Left colon (tissue), 2 donors: ENCODE measurements around the gene CEMIP. TPM values are rescaled to one million over a fixed set of nuclear protein-coding genes. Genes with fewer than 3 reads are reported as not detected.

Source experiments
- ATAC-seq: fragments of 200-7000 bp; cut with Tn5 transposase; one replicate; pipeline ENCODE4 v1.9.1; 2020; ENCODE audit warnings: mild to moderate bottlenecking, moderate library complexity
- DNase-seq, 2 donors: peaks; one replicate each; pipeline ENCODE4 v3.0.0-alpha.2; 2020
- intact Hi-C, 2 donors: fragments of 100-400 bp; cut with DNase I in 1 of 2; cut with micrococcal nuclease in 1 of 2; formaldehyde crosslinking; loops; one replicate each; pipeline versions ENCODE4 v1.11.2 to v1.14.0; 2022; cut with DNase I, micrococcal nuclease
- total RNA-seq, 2 donors: library from RNA; stranded (reverse); fragmentation: NEBNext Ultra II Directional; extraction: Animal tissue kit (Norgen Biotek cat#: 25700); gene quantifications; one replicate each; pipeline ENCODE4 v1.2.1, GENCODE V29; 2021
- donor health status: DM: no; HTN: no; CAD: no.
- donor health status: DM: yes; HTN: yes; CAD: no.

Gene CEMIP
- total RNA-seq, 2 donors from 2014 or later, result 1.1 to 1.7 TPM

DNA sequence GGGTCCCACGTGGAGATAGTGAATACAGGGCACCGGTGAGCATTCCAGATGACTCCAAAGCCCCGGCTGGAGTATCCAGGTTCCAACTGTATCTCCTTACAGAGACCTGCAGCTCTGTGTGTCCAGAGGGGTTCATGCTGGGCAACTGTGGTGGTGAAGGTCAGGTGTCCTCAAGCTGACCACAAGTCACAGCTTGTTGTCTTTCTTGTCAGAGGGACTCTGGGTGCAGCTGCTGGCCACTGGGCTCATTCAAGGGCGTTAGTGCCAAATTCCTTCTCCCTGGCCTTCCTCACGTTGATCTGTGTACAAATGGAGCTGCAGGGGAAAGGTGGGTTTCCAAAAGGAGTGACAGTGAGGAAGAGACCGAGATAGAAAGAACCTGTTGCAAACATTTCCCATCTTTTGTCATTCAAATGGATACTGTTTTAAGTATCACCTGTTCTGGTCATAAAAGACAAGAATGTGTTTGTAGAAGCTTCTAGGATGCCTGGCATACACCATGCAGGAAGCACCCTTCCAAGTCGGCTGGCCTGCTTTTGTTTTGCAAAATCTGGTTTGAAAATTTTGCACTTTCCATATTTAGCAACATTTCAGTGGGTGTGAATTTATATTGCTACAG is 52.5 kb downstream of the CEMIP start:
- DNase-seq (no peak), ATAC-seq (no peak)
- intact Hi-C loops, result no loop called here

DNA sequence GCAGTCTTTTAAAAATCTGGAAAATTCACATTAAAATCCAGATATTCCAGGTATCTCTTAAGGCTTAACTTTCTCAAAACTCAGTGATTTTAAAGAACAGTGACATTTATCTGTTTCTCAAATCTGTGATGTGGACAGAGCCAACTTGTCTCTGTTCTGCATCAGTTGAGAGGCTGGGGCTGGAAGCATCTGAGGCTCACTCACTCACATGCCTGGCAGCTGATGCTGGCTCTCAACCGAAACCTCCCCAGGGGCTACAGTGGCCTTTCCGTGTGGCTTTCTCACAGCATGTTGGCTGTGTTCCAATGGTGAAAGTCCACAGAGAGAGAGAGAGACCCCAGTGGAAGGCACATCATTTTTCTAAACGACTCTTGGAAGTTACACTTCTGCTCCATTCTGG is 53.5 kb downstream of the CEMIP start:
- DNase-seq, result no peak

DNA sequence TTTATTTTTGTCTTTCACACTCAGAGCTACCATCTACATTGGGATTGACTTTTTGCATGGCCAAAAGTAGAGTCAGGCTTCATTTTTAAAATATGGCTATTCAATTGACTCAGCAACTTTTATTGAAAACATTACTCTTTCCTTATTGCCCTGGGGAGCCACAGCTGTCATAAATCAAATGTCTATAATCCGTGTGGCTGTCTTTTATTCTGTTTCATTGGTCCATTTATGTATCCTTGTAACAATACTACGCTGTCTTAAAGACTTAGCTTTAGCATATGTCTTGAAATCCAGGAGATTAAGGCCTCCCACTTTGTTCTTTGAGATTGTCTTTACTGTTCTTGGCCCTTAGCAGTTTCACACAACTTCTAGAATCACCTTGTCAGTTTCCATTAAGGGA is 55.2 kb downstream of the CEMIP start:
- intact Hi-C loops, result no loop called here
- ATAC-seq (peak; percentile 93), DNase-seq (no peak)

More for the DNA sequence above, 53.5 kb downstream of the CEMIP start:
- ATAC-seq, result no peak
- intact Hi-C loops, result no loop called here

DNA sequence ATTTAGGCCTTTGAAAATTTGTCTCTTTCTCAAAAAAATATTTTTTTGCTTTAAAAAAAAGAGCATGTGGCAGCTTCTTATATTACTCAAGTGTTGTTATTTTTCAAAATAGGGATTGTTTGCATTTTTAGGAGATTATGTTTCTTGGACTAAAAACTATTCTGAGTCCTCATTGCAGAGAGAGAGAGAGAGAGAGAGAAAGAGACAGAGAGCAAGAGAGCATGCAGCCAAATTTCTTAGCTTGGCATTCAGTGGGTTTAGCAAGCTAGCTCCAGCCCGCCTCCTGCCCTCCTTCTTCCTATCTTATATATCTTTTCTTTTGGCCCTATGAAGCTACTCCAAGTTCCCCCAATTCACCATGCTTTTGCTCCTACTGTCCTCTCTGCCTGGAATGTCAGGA is 55.7 kb downstream of the CEMIP start:
- no peak for DNase-seq
- no peak for ATAC-seq
- intact Hi-C loops, result no loop called here

DNA sequence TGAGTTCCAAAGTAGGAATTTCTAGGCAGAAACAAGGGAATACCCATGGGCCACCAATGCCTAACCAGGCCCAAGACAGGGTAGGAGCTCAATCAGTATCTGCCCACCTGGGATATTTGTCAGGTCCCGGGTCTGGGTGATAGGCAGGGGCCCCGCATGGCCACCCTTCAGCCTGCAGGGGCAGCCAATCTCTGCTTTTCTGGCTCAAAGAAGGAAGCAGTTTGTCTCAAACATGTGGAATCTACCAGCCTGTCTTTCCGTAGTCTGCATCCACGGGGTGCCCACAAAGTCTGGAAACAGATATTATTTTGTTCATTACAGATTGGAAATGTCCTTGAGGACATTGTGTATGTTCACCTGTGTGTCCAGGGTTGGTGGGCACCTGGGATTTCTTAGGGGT is 56.2 kb downstream of the CEMIP start:
- intact Hi-C loops, result no loop called here
- ATAC-seq, result peak; percentile 34
- DNase-seq, result no peak

DNA sequence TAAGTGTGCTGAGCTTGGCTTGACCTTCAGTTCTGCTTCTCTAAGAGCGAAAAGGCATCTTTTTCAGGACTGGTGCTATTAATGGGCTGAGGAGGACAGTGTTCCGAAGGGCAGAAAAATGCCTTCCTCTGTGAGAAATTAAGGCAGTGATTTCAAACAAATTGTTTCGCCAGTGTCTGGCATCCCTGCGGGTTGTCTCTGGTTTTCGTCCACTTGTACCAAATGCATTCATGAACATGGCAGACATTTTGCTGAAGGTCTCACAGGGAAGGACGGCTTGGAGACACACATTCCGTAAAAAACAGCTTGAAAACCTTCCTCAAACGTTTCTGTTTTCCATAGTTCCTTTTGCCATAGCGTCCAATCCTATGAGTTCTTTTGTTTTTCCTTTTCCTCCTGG is 57.1 kb downstream of the CEMIP start:
- ATAC-seq, result no peak
- DNase-seq, result no peak
- intact Hi-C loops, result no loop called here

DNA sequence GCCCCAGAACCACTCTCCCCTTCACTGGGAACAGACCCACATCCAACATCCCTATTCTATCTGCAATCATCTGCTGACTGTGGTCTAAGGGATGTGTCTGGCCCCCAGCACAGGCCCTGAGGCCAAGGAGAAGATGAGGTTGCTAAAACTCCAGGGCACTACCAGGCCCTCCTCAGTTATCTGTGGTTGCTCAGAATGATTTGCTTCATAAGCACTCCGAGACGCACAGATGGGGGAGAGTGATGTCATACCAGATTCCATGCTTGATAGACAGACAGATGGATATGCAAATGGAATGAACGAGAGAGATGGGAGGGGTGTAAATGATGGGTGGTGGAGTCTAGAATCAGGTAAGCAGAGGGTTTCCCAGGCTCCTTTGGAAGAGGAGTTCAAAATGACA is 57.8 kb downstream of the CEMIP start:
- no peak for ATAC-seq
- intact Hi-C loops, result no loop called here
- DNase-seq, result no peak

DNA sequence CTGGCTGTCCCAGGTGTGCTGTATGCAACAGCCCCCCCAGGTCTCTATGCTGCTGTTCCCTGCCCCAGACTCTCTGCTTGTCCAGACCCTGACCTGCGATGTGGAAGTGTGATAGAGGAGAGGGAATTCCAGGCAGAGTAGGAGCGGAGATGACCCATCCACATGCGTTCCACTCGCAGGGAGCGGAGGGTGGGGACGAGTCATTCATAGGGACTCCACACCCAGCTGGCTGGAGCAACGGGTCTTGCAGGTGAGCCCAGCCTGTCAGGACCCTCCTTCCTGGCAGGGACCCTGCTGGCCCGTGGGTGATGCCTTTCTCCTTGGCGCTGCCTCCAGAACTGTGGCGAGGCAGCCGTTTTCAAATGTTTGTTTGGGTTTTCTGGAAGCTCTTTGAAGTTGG is 58.8 kb downstream of the CEMIP start:
- intact Hi-C loops, result no loop called here
- ATAC-seq (no peak), DNase-seq (no peak)

DNA sequence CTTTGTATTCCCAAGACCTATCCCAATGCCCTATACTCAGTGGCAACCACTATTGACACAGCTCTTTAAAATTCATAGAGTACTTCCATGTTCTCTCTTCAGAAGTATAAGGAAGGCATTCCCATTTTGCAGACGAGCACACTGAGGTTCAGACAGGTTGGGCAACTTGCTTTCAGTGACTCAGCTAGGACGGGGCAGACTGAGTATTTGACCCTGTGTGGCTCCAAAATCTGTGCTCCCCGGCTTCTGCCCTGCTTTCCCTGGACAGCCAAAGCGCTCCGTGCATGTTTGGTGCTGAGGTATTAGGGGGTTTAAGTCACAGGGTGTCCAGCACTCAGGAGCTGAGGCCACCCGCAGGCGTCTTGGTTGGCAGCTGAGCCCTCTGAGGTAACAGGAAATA is 59.5 kb downstream of the CEMIP start:
- no peak for DNase-seq
- no peak for ATAC-seq
- intact Hi-C loops, result no loop called here

DNA sequence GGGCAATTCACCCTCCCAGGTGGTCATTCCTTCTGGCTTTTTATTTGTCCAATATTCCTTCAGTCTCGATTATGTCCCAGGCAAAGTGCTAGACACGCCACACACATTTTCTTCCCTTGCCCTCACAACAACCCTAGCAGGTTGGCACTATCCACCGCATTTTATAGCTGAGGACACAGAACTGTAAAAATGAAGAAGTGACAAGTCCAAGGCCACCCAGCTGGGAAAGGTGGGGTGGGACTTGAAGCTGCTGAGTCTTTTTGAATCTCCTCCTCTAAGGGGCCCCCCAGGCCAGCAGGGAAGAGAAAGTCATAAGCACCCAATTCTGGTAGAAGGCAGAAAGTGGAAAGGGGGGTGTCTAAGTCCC is 60.6 kb downstream of the CEMIP start:
- DNase-seq (no peak), ATAC-seq (peak; percentile 66)

DNA sequence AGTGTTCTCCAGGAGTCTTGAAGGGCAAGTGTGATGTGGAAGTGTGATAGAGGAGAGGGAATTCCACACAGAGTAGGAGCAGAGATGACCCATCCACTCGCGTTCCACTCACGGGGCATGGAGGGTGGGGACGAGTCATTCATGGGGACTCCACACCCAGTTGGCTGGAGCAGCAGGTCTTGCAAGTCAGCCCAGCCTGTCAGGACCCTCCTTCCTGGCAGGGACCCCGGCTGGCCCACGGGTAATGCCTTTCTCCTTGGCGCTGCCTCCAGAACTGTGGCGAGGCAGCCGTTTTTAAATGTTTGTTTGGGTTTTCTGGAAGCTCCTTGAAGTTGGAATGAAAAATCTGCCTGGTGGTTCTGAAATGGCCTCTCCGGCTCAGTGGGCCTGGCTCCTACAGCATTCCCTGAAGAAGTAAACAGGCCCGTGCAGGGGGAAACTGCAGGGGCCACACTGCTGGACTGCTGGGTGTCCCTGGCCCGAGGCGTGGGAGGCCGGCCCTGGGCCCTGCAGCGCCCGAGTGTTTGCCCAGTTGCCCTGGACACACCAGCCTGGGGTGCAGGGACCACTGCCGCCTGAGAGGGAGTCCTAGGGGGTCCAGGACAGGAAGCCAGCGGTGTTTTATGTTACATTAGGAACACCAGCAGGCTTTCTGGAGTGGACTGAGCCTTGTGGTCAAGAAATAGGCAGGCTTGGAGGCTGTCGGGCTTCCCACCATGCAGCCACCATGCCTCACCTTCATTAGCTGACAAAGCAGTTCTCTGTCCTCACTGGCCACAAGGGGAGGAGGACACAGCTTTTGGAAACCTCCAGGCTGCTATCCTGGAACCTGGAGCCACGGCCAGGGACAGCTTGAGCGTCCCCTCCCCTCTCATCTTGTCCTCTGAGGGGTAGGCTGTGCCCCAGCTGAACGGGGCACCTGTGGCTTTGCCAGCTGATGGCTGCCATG is 61.3 kb downstream of the CEMIP start:
- intact Hi-C loops, result no loop called here
- ATAC-seq, result peak; percentile 26

More for the DNA sequence above, 60.6 kb downstream of the CEMIP start:
- intact Hi-C loops, result no loop called here

DNA sequence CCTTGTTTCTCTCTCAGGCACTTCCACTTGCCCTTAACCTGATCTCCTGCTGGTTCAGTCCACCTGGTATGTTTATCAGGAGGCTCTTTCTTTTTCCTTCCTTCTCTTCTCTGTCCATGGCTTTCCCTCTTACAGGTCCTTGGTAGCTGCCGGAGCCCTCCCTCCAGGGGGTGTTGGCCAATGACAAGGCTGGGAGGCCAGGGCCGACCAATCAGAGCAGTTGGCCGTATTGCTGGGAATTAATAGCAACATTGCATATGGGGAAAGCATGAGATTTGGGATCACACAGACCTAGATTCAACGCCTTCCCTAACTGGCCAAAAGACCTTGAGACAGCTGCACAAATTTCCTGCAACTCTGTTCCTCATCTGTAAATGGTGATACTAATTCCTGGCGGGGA is 62.4 kb downstream of the CEMIP start:
- intact Hi-C loops, result no loop called here

More for the DNA sequence above, 61.3 kb downstream of the CEMIP start:
- DNase-seq, result no peak

DNA sequence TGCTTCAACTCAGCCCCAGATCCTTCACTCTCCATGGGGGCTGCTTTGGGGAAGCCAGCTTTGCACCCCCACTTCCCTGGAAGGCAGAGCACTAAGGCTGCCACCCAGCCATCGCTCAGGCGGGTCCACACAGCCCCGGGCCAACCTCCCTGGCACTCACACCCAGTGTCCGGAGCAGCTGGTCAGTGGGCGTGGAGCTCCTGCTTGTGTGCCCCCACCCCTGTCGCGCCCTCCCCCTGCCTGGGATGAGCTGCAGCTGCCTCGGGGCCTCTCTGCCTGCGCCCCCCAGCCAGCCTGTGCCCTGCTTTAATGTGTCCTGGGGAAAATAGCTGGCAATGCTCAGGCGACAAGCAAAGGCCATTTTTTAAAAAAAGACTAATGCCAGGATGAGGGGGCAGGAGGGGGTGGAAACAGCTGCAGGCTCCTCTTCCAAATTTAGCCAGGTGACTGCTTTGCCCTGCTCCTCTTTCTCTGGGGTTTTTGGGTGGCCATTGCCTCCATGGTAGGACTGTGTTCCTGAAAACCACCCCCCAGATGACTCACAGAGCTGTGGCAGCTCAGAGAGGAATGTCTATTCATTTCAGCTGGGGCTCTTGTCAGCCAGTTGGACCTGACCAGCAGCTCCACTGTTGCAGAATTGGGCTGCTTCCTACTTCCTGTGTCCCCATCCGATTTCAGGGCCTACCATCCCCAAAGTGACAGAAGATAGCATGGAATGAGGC is 65.0 kb downstream of the CEMIP start:
- intact Hi-C loops, result no loop called here
- DNase-seq (no peak), ATAC-seq (no peak)

More for the DNA sequence above, 62.4 kb downstream of the CEMIP start:
- DNase-seq, result no peak
- no peak for ATAC-seq

DNA sequence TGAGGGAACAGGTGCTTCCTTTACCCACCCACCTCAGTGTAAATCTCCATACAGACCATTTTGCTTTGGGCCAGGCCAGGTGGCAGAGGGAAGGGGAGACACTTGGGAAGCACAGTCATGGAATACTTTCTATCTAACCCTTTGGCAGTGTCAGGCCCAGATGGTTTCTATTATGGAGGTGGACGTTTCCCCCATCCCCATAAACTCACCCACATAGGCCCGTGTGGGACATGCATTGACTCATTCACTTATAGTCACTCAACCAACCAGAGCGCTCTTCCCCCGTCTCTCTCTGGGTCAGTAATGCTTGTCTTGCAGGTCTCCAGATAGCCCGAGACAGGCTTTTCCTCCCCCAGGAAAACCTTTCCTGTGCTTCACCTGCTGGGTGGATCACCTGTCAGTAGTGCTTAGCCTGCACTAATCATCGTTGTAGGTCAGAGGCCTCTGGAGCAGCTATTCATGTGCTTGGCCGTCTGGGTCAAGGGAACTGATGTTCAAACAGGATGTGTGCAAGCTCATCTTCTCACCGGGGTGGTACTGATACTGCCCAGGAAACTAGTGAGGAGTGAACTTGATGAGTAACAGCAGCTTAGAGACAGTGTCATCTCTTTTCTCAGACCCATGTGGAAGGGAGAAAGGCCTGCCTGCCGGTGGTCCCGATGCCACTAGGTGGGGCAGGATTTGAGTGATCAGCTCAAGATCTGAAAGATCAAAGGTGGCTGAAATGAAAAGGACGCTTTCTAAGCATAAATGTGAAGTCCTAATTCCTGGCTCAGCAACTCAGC is 67.1 kb downstream of the CEMIP start:
- no peak for DNase-seq
- intact Hi-C loops, result no loop called here
- ATAC-seq, result no peak

DNA sequence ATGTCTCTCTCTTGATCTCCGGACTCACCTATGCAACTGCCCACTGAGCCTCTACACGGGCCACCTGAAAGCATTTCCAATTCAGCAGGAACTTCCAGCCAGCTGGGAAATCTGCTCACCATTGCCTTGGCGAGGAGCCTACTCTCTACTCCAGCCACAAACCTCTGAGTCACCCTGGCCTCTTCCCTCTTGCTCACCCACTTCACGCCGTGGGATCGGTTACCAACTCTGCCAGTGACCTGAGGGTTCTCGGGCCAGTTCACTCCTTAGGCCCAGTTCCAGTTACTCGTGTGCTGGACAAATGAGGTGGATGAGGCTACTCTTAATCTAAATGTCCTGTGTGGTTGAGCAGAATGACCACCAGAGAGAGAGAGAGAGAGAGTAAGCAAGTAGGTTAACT is 70.1 kb downstream of the CEMIP start:
- intact Hi-C loops, result no loop called here
- DNase-seq, result no peak
- no peak for ATAC-seq

DNA sequence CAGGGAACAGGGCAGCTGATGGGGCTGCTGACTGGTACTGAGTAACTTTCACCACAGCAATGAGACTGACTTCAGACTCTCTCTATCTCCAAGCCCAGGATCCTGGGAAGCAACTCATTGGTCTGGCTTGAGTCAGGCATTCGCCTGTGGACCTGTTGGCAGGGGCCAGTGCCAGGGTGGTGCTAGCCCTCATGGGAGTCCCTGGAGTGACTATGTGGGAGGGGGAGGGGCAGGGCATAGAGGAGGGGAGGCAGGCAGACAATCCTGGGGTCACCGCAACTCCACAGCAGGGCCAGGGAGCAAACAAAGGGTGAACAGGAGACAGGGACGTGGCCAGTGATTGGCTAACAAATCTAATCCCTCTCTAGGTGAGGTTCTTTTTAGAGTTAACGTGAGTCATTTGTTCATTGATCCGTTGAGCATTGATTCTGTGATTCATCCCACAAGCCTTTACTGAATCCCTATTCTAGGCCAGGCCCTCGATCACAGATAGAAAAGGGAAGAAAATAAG is 71.8 kb downstream of the CEMIP start:
- no peak for ATAC-seq
- no peak for DNase-seq
- intact Hi-C loops, result no loop called here

DNA sequence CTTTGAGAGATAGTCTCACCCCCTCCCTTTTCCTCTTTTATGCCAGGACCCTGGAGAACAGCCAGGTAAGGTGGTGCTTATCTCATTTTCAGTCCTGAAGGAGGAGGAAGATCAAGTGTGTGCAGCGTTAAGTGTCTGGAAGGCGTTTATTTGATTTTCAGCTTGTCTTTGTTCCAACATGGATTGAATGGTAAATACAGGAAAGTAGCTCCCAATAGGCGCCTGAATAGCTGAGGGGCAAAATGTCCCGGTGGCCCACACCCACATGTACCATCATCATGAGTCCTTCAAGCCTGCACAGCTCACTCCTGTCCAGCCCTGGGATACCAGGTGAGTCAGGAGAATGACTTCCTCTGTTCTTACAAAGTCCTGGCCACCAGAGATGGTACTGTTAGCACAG is 73.5 kb downstream of the CEMIP start:
- ATAC-seq (peak; percentile 37), DNase-seq (peak in 1 of 2 donors; percentile 18)
- intact Hi-C loops, result no loop called here

DNA sequence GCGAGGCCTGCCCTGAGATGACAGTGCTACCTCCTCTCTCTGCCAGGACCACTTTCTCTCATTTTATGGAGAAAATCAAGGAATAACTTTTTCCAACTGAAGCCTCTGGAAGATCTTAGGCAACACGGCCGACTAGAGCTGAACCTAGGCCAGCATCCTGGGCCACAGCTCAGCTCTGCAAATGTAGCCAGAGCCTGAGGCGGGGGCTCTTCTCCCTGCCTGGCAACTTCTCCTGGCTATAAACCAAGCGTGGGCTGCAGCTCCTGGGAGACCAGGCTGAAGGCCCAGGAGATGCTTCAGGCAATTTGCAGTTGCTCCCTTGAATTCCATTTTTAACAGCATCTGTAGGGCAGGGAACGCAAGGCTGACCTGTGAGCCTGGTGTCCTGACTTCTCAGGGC is 74.9 kb downstream of the CEMIP start:
- intact Hi-C loops, result no loop called here
- ATAC-seq (no peak), DNase-seq (no peak)

DNA sequence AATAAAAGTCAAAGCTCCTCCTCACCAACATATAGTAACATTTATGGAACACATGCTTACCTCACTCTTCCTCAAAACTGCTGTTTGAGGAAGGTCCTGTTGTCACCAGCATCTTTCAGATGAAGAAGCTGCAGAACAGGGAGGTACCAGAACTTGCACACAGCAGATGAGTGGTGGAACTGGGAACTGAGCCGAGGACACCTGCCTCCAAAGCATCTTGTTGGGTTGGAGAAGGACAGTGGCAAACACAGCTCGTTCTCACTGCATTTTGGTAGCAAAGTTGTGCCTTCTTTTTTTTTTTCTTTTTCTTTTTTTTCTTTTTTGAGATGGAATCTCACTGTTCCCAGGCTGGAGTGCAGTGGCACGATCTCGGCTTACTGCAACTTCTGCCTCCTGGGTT is 76.0 kb downstream of the CEMIP start:
- ATAC-seq (no peak), DNase-seq (no peak)
- intact Hi-C loops, result no loop called here
